GM13976 (cell line): ENCODE data around the gene ST6GALNAC5.
A peak's percentile ranks its signal among the peaks of the same experiment; 100 is the strongest.

ENCODE experiments used
- DNase-seq: peaks from one replicate; pipeline ENCODE4 v3.0.0; 2012; ENCODE audit warnings: low spot score
- in situ Hi-C: fragments of 300-500 bp; cut with MboI; formaldehyde crosslinking; loops from one replicate; pipeline ENCODE4 v1.12.0; 2022; ENCODE audit warnings: low sequenced_read_pairs, mixed read lengths, inconsistent platforms; ENCODE audit not compliant: unreplicated experiment
- TF ChIP-seq, protein P1 (sequence below): IDR thresholded peaks from 2 replicates; pipeline ENCODE4 v1.5.1; 2012; ENCODE audit warnings: borderline replicate concordance, mild to moderate bottlenecking; ENCODE audit not compliant: insufficient read depth; ENCODE audit errors: extremely low read depth, missing control alignments, control extremely low read depth

ST6GALNAC5 gene

DNA sequence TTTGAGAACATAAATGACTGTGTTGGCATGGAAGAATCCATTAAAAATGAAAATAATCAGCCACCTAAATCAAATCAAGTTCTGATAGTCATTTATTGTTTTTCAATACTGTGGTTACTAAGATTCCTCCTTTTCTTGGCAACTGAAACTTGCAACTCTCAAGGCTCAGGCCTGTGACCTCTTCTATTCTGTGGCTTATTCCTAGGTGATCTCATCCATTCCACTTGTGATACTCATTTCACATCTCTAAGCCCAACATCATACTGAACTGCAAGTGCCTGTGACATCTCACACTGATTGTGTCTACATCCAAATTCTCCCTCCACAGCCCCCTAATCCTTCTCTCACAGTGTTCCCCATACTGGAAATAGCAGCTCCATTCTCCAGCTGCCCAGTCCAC is 4.8 kb upstream of the ST6GALNAC5 start:
- in situ Hi-C loops: no loop called here
- DNase-seq: no peak
- TF ChIP-seq, protein P1, sequence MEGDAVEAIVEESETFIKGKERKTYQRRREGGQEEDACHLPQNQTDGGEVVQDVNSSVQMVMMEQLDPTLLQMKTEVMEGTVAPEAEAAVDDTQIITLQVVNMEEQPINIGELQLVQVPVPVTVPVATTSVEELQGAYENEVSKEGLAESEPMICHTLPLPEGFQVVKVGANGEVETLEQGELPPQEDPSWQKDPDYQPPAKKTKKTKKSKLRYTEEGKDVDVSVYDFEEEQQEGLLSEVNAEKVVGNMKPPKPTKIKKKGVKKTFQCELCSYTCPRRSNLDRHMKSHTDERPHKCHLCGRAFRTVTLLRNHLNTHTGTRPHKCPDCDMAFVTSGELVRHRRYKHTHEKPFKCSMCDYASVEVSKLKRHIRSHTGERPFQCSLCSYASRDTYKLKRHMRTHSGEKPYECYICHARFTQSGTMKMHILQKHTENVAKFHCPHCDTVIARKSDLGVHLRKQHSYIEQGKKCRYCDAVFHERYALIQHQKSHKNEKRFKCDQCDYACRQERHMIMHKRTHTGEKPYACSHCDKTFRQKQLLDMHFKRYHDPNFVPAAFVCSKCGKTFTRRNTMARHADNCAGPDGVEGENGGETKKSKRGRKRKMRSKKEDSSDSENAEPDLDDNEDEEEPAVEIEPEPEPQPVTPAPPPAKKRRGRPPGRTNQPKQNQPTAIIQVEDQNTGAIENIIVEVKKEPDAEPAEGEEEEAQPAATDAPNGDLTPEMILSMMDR: no peak

- TF ChIP-seq, protein P1: no peak
- DNase-seq: no peak
Observed at GRCh38 chr1:76864383-76864782, 2.9 kb upstream of the ST6GALNAC5 start.

DNA sequence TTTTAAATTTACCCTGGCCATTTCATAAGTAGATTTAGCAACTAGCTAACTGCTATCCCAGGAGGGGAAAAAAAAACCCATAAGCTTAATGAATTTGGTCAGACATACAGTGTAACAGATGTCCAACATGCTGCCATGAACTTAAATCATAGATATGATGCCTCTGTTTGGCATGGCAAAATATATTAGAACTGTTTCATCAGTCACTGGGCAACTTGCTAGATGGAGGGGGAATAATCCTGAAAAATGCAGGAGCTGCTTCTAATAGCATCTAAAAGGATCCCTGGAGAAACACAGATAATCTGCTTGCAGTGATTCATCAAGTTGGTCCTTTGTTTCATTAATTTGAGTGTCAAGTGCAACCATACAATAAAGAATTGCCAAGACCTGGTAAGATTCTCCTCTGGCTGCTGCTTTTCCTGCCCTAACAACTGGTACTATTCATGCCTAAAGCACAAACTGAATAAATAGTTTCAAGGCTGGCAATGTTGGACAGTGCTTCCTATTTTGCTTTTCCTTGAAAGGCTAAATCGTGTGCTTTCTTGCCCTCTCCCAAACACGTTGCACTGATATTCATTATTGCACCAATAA is 1.5 kb upstream of the ST6GALNAC5 start:
- TF ChIP-seq, protein P1: no peak
- no peak for DNase-seq
- in situ Hi-C loops: no loop called here

More at GRCh38 chr1:76864383-76864782, 2.9 kb upstream of the ST6GALNAC5 start:
- in situ Hi-C loops: no loop called here

DNA sequence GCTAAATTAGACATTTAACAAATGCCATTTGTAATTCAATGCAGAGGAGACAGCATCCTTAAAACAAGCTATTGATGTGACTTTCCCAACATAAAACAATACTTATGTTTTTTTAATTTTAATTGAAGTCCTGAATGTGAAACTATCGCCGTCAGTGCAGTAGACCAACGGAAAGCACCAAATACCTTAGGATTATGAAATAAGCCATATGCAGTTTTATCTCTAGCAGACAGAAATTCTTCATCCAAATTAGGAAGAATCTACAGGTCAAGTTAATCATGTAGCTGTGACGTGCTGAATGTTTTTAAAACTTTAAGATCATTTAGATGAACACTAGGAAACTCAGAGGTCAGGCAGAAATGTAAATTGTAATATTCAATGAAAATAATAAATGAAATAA is 714 bp upstream of the ST6GALNAC5 start:
- no peak for DNase-seq
- TF ChIP-seq, protein P1: no peak
- in situ Hi-C loops: no loop called here

GRCh38 chr1:76868154-76868882 is 1.0 kb downstream of the ST6GALNAC5 start:
- peak; percentile 70 for DNase-seq
- in situ Hi-C loops: no loop called here
- TF ChIP-seq, protein P1: peak; percentile 23

- in situ Hi-C loops: no loop called here
- DNase-seq: no peak
- TF ChIP-seq, protein P1: no peak
Observed at GRCh38 chr1:76868916-76869315, 1.6 kb downstream of the ST6GALNAC5 start.
